ENCODE data around the gene RASSF8. TPM values are rescaled to one million over a fixed set of nuclear protein-coding genes. Genes with fewer than 3 reads are reported as not detected.

Gene RASSF8
- total and polyA plus RNA-seq, 2 donors (not counting 3 experiments of a cell fraction or from before 2014, with no cell fraction given): 11.1 to 59.3 TPM

DNA sequence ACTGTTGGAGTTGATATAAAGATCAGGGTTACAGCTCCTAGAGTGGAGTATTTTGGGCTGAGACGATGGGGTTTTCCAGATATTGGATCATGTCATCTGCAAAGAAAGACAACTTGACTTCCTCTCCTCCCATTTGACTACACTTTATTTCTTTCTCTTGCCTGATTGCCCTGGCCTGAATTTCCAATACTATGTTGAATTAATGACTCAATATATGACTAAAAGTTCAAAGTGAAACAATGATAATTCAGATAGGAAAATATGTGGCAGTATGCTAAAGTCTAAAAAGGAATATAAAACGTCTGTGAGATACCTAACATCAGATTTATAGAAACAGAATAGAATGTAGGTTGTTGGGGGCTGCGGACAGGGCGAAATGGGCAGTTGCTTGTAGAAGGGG, 94.2 kb downstream of the RASSF8 start:
- ChIA-PET POLR2A (no interaction called here), CTCF (interaction anchor here (1.9 kb wide), 1 partner anchor 11 kb away, joined by 6 read pairs; no protein-coding TSS in a partner anchor)
- intact Hi-C loops (cut with micrococcal nuclease): no loop called here
- H3K36me3 ChIP-seq (ENCODE audit: control insufficient read depth in 2 of 2, extremely low read depth in 1 of 2, insufficient read depth in 2 of 2, low read length in 2 of 2): no peaks in the 10 kb centered on the region
- FAIRE-seq: no peak
- DNase-seq (ENCODE audit: low read depth, low spot score): no peak
- no peak overlapping the region for H3K4me3 ChIP-seq (replicated peaks in 1 of 3; ENCODE audit: insufficient read depth in 1 of 3, low read depth in 1 of 3, low read length in 3 of 3)
- dilution Hi-C loops (cut with MboI; ENCODE audit: extremely low pct_ligation_motif_present, low sequenced_read_pairs): no loop called here
- H3K4me2 ChIP-seq (ENCODE audit: insufficient read depth, low read length): no peak overlapping the region
- peaks cover 29% of the 10 kb centered on the region for H3K4me1 ChIP-seq (ENCODE audit: control insufficient read depth, extremely low read depth, insufficient read depth, low read length)
- no TSS peak for BruUV-seq (replicated peaks)
- H3K27ac ChIP-seq (ENCODE audit: insufficient read depth, low read depth, low read length): no peak overlapping the region
- H2AFZ ChIP-seq (ENCODE audit: low read depth, low read length): no peak overlapping the region
- no peaks in the 10 kb centered on the region for H3K27me3 ChIP-seq (ENCODE audit: control insufficient read depth in 2 of 2, insufficient read depth in 2 of 2, low read length in 2 of 2)
- TF ChIP-seq JUN (IDR thresholded peaks at IDR 0.05; ENCODE audit: borderline replicate concordance, insufficient read depth, insufficient read length, low read depth) (no peak), MYC (IDR thresholded peaks at IDR 0.05; ENCODE audit: low read depth, low read length) (no peak), POLR2A (IDR thresholded peaks at IDR 0.05; ENCODE audit: low read depth, low read length) (no peak), FOS (IDR thresholded peaks at IDR 0.05; ENCODE audit: borderline replicate concordance, insufficient read depth, low read length) (no peak), POLR2AphosphoS5 (IDR thresholded peaks at IDR 0.05; ENCODE audit: insufficient read depth, low read depth, low read length) (no peak), GATA2 (IDR thresholded peaks at IDR 0.05; ENCODE audit: insufficient read depth, insufficient read length, low read depth, low read length) (no peak), EZH2 (IDR thresholded peaks at IDR 0.05; ENCODE audit: borderline replicate concordance, low read depth, low read length, severe bottlenecking) (no peak)
- TF ChIP-seq, protein P1, sequence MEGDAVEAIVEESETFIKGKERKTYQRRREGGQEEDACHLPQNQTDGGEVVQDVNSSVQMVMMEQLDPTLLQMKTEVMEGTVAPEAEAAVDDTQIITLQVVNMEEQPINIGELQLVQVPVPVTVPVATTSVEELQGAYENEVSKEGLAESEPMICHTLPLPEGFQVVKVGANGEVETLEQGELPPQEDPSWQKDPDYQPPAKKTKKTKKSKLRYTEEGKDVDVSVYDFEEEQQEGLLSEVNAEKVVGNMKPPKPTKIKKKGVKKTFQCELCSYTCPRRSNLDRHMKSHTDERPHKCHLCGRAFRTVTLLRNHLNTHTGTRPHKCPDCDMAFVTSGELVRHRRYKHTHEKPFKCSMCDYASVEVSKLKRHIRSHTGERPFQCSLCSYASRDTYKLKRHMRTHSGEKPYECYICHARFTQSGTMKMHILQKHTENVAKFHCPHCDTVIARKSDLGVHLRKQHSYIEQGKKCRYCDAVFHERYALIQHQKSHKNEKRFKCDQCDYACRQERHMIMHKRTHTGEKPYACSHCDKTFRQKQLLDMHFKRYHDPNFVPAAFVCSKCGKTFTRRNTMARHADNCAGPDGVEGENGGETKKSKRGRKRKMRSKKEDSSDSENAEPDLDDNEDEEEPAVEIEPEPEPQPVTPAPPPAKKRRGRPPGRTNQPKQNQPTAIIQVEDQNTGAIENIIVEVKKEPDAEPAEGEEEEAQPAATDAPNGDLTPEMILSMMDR (IDR thresholded peaks at IDR 0.05; ENCODE audit: extremely low read depth in 1 of 2, insufficient read depth in 1 of 2, low read depth in 1 of 2, low read length in 2 of 2): no peak
- TF ChIP-seq, protein P2, sequence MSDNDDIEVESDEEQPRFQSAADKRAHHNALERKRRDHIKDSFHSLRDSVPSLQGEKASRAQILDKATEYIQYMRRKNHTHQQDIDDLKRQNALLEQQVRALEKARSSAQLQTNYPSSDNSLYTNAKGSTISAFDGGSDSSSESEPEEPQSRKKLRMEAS (IDR thresholded peaks at IDR 0.05; ENCODE audit: insufficient read depth, insufficient read length): no peak
- no peaks in the 10 kb centered on the region for H3K9me3 ChIP-seq (replicated peaks; ENCODE audit: control insufficient read depth, insufficient read depth, low read length)
- no peak overlapping the region for H3K9ac ChIP-seq (replicated peaks; ENCODE audit: extremely low read depth, insufficient read depth, low read length)
- no peaks in the 10 kb centered on the region for H4K20me1 ChIP-seq (replicated peaks; ENCODE audit: control insufficient read depth, extremely low read depth, insufficient read depth, low read length)
- no peaks in the 10 kb centered on the region for H3K9me1 ChIP-seq (replicated peaks; ENCODE audit: control insufficient read depth, extremely low read depth, insufficient read depth, low read length)
- peaks cover 55% of the 10 kb centered on the region for H3K79me2 ChIP-seq (ENCODE audit: control insufficient read depth, insufficient read depth, low read length)

Data from endothelial cell of umbilical vein (primary cell).